ENCODE measurements around the gene MRTFA.
"Not testable (repeated sequence)": the region's sequence is repeated elsewhere in the genome, so short reads cannot be mapped to it uniquely, and the experiment has no call there.

Gene MRTFA

DNA sequence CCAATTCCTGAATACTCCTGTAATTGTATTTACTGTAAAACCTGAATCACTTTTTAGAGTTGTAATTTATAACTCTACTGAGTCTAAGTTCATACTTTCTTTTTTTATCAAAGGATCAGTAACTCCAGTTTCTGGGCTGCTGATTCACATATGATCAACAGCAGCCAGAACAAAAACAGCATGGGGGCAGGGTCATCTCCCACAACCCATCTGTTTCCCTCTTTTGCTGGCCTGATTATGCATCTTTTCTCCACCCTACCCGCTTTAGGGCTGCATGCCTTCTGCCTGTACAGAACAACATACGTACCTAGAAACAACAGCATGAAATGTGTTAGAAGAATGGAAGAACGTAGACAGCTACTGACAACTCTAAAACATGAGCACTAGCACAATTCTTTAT is 76.0 kb downstream of the MRTFA start:
- in situ Hi-C loops (cut with HindIII; ENCODE audit: low sequenced_read_pairs): no loop called here

DNA sequence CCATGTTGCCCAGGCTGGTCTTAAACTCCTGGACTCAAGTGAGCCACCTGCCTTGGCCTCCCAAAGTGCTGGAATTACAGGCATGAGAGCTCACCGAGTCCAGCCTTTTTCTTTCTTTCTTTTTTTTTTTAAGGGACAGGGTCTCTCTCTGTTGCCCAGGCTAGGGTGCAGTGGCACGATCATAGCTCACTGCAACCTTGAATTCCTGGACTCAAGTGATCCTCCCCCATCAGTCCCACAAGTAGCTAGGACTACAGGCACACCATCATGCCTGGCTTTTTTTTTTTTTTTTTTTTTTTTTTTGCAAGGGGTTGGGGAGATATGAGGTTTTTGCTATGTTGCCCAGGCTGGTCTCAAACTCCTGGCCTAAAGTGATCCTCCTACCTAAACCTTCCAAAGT is 78.5 kb downstream of the MRTFA start:
- in situ Hi-C loops (cut with HindIII; ENCODE audit: low sequenced_read_pairs): no loop called here

DNA sequence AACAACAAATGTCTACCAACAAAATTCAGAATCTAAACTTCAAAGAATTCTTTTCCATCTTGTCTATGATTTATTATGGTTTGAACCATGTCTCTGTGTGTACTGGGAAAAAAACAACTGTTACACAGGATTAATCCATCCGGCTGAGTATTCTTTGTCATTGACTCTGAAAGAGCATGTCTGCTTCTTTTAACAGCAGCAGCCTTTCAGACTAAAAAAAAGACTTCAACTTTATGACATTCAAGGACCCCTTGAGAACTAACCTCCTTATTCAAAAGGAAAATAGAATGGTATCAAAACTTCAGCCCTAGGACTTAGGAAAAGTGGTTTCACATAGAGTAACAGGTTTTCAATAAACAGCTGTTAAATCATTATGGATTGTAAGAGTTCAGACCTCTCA is 79.9 kb downstream of the MRTFA start:
- in situ Hi-C loops (cut with HindIII; ENCODE audit: low sequenced_read_pairs): no loop called here

DNA sequence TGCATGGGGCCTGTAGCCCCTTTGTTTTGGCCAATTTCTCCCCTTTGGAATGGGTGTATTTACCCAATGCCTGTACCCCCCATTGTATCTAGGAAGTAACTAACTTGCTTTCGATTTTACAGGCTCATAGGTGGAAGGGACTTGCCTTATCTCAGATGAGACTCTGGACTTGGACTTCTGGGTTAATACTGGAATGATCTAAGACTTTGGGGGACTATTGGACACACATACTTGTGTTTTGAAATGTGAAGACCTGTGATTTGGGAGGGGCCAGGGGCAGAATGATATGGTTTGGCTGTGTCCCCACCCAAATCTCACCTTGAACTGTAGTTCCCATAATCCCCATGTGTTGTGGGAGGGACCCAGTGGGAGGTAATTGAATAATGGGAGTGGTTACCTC is 82.5 kb downstream of the MRTFA start:
- in situ Hi-C loops (cut with HindIII; ENCODE audit: low sequenced_read_pairs): not testable (repeated sequence)

DNA sequence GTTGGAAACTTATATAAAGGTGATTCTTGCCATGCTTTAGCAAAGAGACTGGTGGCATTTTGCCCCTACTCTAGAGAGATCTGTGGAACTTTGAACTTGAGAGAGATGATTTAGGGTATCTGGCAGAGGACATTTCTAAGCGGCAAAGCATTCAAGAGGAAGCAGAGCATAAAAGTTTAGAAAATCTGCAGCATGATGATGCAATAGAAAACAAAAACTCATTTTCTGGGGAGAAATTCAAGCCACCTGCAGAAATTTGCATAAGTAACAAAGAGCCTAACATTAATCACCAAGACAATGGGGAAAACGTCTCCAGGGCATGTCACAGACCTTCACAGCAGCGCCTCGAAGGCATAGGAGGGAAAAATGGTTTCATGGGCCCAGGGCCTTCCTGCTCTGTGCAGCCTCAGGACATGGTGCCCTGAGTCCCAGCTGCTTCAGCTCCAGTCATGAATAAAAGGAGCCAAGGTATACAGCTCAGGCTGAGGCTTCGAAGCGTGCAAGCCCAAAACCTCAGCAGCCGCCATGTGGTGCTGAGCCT is 83.4 kb downstream of the MRTFA start:
- in situ Hi-C loops (cut with HindIII; ENCODE audit: low sequenced_read_pairs): no loop called here

DNA sequence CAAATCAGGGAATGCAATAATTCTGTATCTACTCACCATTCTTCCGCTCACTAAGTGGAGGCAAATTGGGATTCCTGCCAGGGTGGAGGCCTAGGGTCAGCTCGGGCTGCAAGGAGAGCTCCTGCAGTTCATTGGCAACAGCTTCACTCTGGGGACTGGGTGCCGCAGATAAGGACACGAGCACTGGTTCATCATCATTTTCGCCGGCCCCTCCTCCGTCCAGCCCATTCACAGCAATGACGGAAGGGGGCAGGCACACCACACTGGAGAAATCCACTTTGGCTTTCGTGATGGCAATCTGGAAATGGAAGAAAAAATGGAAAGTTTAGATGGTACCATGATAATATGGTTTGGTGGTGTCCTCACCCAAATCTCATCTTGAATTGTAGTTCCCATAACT is 84.4 kb downstream of the MRTFA start:
- in situ Hi-C loops (cut with HindIII; ENCODE audit: low sequenced_read_pairs): no loop called here

DNA sequence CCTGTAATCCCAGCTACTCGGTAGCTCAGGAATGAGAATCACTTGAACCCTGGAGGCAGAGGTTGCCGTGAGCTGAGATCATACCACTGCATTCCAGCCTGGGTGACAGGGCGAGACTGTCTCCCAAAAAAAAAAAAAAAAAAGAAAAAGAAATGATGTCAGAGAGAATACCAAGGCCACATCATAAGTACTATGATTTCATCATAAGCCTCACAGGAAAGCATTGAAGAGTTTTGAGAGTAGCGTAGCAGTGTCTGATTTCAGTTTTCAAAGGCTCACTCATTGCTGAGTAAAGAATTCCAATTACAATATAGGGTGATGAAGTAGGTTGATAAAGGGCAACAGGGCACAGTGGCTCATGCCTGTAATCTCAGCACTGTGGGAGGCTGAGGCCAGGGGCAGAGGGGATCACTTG is 88.8 kb downstream of the MRTFA start:
- in situ Hi-C loops (cut with HindIII; ENCODE audit: low sequenced_read_pairs): no loop called here

DNA sequence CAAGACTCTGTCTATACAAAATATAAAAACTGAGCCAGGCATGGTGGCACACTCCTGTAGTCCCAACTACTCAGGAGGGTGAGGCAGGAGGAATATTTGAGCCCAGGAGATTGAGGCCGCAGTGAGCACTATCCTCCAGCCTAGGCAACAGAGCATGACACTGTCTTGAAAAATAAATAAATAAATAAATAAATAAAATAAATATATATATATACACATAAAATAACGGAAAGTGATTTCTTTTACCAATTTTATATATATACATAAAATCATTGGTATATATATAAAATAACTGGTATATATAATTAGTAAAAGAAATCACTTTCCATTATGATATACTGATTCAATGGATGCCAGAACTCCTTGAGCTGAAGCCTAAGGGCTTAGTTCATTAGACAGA is 91.8 kb downstream of the MRTFA start:
- in situ Hi-C loops (cut with HindIII; ENCODE audit: low sequenced_read_pairs): no loop called here

DNA sequence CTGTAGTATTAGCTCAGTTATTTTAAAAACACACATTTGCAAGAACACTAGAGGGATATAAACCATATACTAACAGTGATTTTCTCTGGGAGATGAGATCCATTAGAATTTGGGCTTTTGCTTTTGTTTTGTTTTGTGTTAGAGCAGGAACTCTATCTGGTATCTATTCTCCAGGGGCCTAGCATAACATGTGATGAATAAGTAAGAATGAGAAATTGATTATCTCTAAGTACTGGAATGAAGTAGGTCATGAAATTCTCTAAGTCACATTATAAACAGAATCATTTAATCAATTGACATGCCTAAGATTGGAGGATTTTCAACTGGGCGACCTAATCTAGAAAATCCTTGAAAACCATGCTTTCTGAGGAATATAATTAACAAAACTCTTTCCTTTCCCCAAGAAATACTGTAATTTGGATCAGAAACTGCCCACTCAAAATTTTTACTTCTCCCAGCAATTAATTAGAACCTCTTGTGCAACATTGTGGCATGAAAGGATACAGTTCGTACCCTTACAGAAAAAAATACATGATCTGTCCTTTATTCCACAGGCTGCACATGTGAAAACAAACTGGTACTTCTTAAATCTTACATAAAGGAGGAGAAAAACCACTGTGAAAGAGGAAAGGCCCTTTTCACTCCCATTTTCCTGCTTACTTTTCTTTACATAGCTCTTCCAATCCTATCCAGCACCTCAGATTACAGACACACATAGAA is 93.5 kb downstream of the MRTFA start:
- in situ Hi-C loops (cut with HindIII; ENCODE audit: low sequenced_read_pairs): no loop called here

DNA sequence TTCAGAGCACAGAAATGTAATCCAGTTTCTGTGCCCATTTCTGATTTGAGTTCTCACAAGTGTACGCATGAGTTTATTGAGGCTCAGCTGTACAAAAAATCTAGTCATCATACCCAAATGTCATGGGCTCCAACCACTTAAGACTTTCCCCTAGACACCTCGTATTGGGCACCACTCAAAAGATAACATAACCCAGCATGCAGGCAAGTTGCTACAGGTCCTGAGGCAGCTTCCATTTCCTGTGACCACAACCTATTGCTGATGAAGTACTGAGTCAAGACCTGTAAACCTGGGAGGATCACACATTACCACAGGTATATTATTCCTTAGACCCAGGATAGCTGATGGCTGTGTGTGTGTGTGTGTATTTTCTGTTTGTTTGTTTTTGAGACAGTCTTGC is 95.2 kb downstream of the MRTFA start:
- in situ Hi-C loops (cut with HindIII; ENCODE audit: low sequenced_read_pairs): no loop called here

DNA sequence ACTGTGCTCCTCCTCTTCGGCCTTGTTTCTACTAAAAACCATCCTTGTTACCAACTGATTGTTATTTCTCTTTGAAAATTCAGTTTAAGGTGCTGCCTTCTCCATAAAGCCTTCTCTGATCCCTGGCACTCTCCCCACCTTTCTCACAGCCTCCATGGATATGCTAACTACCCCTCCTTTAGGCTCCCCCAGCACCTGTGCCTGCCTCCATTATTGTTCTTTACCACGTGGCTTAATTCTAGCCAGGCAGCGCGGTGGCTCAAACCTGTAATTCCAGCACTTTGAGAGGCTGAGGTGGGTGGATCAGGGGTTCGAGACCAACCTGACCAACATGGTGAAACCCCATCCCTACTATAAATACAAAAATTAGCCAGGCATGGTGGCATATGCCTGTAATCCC is 96.3 kb downstream of the MRTFA start:
- in situ Hi-C loops (cut with HindIII; ENCODE audit: low sequenced_read_pairs): no loop called here

DNA sequence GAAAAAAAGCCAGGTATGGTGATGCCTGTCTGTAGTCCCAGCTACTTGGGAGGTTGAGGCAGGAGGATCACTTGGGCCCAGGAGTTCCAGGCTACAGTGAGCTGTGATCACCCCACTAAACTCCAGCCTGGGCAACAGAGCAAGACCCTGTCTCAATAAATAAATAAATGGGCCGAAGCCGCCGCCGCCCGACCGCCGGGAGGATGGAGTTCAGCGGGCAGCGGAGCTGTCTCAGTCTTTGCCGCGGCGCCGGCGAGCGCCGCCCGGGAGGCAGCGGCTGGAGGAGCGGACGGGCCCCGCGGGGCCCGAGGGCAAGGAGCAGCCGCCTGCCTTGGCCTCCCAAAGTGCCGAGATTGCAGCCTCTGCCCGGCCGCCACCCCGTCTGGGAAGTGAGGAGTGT is 100.4 kb downstream of the MRTFA start:
- in situ Hi-C loops (cut with HindIII; ENCODE audit: low sequenced_read_pairs): not testable (repeated sequence)

DNA sequence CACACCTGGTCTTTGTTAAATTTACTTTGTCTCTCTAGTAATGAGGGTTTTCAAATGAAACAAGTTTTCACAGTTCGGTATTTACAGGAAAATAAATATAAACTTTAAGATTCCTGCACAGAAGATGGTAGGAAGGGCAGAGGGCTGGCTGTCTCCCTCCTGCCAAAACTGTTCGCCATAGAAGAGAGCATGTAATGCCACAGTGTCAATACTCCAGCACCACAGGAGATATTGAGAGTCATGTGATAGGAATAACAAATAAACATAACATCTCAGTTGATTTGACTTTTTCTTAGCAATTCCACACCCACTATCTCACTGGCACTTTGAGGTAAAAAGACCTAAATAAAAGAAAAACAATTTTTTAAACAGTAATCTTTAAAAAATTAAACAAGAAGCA is 100.9 kb downstream of the MRTFA start:
- in situ Hi-C loops (cut with HindIII; ENCODE audit: low sequenced_read_pairs): no loop called here

DNA sequence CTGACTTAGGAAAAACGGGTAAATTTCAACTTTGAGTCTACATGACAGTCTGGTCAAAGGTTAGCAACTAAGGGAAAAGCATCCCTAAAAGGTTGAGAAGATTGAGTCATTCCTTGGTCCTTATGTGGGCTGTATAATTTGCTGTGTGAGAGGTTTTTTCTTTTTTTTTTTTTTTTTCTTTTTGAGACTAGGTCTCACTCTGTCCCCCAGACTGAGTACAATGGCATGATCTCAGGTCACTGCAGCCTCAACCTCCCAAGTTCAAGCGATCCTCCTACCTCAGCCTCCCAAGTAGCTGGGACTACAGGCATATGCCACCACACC is 101.4 kb downstream of the MRTFA start:
- in situ Hi-C loops (cut with HindIII; ENCODE audit: low sequenced_read_pairs): no loop called here

DNA sequence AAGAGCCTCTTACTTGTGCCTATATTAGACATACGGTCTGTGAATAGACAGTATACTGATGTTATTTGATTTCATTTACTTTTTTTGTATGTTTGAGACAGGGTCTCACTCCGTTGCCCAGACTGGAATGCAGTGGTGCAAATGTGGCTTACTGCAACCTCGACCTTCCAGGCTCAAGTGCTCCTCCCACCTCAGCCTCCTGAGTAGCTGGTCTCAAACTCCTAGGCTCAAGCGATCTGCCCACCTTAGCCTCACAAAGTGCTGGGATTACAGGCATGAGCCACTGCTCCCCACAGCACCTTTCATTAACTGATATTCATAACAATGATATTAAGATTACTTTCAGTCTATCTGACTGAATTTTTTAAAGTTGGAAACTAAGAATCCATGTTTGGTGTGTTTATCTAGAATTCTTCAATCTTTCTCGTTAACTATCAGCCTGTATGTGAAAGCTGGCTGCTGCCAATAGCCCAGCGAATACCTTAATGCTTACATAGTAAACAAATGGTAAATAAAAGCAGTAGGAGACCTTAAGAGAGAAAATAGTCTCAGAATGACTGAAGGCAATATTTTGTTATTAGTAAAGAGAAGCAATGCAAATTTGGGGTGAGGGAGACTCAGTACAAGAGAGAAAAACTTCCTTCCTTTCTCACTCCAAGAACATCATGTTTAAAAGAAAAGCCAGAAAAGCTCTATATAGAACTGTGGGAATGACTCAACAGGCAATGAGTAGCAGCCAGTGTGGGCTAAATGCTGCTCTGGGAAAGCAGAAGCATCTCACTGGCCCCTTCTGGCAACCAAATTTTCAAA is 101.9 kb downstream of the MRTFA start:
- in situ Hi-C loops (cut with HindIII; ENCODE audit: low sequenced_read_pairs): loop anchor here (5.0 kb wide), 1 partner anchor 108 kb away; no protein-coding TSS in a partner anchor

DNA sequence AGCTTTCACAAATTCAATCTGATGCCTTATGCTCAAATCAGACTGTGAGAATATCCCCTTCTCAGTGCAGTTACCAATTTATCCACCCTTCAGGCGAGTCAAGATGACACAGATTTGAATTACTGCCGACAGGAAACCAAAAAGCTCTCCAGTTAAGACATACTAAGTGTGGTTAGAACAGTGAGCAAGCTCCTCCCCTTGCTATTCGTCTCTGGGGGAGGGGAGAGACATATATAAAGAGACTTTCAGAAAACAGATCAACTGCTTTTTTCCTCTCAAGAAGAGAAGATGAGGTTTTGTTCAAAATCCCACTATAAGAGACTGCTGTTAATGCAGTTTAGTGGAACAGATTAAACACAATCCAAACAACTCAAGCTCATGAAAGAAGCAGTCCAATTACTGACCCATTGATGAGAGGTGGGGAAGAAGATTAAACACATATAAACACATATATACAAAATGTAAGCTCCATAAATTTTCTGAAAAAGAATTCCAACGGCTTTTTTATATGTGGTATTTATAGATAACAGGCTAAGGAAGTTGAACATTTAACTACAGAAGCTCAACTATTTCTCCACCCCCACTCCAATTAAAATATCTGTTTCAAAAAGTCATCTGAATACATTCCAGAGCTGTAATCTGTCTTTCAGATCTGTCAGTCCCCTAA is 102.7 kb downstream of the MRTFA start:
- in situ Hi-C loops (cut with HindIII; ENCODE audit: low sequenced_read_pairs): loop anchor here (5.0 kb wide), 1 partner anchor 108 kb away; no protein-coding TSS in a partner anchor

DNA sequence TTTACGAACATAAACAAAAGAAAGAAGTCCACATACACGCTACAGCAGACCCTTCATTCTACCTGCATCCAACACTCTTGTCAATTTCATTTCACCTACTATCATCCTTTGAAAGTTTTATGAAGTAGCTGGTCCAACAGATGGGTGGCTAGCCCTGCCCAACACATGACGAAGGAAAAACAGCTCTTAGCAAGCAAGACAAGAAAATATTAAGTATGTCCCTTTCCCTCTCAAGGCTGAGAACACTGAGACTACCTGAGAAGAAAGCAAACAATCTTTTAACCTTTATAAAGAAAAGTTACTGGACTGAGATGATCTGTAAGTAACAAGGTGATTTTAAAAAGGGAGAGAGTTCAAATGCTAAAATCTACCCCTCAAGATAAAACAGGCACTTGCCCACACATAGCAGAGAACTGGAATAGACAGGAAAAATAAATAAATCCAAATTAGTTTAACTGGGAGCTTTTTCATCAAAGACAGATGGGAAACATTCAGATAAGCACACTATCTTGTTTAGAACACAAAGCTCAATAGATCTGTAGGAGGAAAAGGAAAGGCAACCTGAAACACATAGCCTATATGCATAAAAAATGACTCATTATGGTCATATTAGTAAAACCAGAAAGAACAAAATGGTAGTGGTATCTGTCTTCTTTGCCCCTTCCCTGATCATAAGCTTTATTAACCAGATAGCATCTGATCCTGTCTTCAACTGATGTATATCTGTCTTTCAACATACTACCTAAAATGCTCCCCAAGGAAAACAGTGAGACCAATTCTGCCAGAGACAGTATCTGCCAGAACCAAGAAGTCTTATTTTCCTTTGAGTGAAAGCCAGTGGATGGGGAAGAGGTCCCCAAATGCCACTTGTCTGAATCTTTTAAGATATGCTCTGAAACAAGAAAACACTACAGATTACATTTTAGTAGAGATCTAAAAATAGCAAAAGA is 104.3 kb downstream of the MRTFA start:
- in situ Hi-C loops (cut with HindIII; ENCODE audit: low sequenced_read_pairs): loop anchor here (5.0 kb wide), 1 partner anchor 110 kb away; no protein-coding TSS in a partner anchor

DNA sequence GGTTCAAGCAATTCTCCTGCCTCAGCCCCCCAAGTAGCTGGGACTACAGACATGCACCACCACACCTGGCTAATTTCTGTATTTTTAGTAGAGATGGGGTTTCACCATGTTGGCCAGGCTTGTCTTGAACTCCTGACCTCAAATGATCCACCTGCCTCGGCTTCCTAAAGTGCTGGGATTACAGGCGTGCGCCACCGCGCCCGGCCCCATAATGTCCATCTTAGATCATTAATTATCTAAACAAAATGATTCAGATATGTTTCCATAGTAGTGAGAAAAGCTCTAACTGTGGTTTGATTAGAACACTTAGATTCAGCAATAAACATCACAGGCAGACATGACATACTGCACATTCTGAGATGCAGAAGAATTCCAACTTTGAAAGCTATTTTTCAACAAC is 106.1 kb downstream of the MRTFA start:
- in situ Hi-C loops (cut with HindIII; ENCODE audit: low sequenced_read_pairs): loop anchor here (5.0 kb wide), 1 partner anchor 112 kb away; no protein-coding TSS in a partner anchor

DNA sequence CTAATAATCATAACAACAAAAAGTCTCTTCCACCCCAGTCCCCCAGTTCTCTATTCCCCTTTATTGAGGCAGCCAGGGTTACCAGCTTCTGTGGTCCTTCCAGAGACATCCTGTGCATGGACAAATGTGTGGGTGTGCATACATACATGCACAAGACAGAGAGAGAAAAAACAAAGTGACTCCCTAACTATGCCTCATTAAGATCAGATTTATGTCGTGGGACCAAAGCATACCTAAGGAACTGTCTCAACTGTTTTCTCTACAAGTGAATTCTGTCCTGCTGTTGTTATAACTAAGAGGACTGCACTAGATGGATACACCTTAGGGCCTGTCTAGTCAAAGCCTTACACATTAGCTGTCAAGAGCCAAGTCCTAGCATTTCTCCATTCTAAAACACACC is 106.7 kb downstream of the MRTFA start:
- in situ Hi-C loops (cut with HindIII; ENCODE audit: low sequenced_read_pairs): loop anchor here (5.0 kb wide), 1 partner anchor 112 kb away; no protein-coding TSS in a partner anchor

DNA sequence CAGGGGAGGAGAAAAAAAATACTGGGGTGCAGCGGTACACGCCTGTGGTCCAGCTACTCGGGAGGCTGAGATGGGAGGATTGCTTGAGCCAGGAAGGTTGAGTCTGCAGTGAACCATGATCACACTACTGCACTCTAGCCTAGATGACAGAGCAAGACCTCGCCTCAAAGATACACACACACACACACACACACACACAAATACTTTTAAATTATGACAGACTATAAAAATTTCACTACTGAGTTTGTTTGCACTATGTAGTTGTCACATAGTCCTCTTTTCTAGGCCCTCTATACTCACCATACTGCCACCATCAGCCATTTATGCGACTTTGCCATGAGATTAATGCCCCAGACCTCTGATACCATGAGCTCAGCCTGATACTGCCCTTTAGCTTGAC is 109.6 kb downstream of the MRTFA start:
- in situ Hi-C loops (cut with HindIII; ENCODE audit: low sequenced_read_pairs): no loop called here
